ENCODE results near the gene FSTL4. TPM values are rescaled to one million over a fixed set of nuclear protein-coding genes. Genes with fewer than 3 reads are reported as not detected.

Gene FSTL4
- total RNA-seq, 1 donor from 2014 or later, result 59.8 TPM

DNA sequence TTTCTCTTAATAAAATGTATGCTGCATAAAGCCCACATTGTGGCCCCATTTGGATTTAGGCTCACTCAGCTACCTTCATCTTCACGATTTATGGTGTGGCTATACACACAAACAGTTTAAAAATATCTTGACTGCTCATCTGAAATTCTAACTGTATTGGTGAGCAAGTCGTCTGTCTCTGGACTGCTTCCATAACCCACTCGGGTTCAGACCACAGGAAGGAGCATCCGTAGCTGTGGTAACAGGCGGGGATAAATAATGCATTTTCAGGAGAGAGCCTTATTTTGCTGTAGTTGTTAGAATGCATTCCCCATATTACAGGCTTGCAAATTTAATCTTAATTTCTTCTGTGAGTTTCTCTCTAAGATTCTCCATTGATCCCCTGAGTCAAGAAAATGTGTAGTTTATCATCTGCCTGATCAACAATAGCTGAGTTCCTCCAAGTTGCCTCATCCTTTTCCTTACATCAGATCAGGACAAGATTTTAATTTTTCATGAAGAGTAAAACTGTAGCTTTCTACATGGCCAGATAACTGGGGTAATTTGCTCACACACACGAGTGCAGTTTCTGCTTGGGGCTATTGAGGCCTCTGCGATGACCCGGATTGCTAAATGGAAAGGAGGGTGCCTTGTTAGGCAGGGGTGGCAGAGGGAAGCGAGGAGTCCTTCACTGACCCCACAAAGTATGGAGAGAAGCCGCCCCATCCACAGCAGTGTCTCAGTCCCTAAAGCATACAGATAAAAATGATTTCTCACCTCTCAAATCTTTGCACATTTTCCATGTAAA is 133.9 kb downstream of the FSTL4 start:
- no peak for DNase-seq (ENCODE audit: low spot score)

DNA sequence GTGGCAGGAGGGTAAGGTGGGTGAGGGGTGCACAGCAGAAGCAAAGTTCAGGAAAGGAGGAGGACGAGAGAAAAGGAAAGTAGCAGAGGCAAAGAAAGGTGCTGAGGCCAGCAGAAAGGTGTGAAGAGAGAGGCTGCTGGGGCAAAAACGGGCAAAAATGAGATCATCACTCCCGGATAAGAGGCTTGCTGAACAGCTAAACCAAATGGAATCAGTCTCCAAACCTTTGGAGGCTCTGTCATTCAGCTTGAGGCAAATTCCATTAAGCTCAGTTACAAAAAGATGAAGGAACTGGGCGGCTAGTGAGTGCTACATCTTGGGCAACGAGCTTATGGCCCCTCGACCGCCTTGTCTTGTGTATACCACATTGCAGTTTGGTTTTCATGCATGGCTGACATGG is 136.4 kb downstream of the FSTL4 start:
- DNase-seq (ENCODE audit: low spot score), result no peak

DNA sequence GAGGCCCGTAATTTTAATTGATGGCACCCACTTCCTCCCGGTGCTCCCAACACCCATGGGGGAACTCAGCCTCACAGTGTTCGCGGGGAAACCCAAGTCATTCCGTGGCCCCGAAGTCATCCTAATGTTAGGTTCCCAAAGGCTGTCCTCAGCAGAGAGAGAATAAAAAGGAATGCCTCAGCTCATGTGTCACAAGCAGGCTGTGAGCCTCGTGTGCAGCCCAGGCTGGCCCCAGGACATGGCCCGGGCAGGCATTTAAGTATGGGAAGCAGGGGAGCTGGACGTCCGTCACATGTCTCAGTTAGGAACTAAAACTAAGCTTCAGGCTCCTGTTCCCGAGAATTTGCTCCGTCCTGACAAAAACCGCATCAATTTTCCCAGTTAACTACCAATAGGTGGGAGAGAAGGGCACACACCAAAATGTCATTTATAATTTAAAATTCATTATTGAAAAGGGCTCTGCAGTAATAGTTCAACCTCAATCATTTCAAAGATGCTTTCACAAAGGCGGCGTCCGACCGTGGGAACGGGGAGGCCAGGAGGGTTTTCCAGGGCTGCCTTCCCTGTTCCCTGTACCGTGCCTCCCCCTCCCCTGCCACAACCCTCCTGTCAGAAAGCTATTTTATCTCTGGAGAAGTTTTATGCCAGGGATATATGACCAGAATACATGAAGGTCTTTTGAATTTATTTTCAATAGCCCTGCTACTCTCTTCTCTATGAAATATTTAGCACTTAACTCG is 137.3 kb downstream of the FSTL4 start:
- DNase-seq (ENCODE audit: low spot score), result no peak

DNA sequence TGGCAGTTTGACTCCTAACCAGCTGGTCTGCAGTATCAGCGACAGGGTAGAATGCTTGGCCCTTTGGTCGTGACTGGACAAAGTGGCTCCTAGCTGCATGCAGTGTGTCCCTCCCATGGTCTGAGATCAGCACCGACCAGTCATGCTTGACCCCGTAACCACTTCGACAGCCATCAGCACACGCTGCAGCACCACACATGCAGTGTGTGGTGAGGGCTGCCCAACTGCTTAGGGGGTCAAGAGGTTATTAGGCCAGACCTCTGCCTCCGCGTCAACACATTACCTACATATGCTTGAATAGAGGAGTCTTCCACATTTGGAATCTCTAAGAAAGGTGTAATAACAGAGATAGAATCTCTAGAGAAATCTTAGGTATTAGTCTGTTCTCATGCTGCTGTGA is 139.1 kb downstream of the FSTL4 start:
- no peak for DNase-seq (ENCODE audit: low spot score)

DNA sequence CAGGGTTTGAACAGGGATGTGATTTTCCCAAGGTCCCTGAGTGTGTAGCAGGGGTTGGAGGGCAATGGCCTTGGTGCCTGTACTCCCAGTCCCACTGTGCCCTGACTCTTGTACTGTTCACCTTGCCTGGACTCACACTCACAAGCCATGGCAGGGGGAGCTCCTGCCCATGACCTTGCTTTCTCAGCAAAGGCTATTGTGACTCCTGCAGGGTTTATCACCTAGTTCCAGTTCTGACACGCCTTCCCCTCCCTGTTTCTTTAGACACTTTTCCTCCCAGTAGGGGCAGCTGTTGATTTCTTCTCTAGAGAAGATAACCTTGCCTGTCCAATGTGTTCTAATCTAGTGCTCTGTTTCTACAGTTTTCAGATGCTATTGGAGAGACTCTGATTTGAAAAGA is 139.5 kb downstream of the FSTL4 start:
- no peak for DNase-seq (ENCODE audit: low spot score)

DNA sequence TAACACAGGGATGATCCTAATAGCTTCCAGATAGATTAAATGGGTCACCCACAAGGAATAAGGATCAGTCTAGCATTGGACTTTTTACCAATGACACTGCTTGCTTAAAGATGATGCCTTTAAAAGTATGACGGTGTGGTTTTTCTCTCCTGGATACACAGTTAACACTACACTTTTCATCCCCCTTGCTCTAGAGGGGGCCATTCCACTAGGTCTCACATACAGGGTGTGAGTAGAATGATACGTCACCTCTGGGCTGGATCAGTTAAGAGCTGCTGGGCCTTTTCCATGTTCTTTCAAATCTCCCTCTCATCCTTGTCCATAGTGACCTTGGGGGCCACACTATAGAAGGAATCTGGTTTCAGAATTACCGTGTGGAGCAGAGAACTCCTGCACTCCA is 140.6 kb downstream of the FSTL4 start:
- no peak for DNase-seq (ENCODE audit: low spot score)

DNA sequence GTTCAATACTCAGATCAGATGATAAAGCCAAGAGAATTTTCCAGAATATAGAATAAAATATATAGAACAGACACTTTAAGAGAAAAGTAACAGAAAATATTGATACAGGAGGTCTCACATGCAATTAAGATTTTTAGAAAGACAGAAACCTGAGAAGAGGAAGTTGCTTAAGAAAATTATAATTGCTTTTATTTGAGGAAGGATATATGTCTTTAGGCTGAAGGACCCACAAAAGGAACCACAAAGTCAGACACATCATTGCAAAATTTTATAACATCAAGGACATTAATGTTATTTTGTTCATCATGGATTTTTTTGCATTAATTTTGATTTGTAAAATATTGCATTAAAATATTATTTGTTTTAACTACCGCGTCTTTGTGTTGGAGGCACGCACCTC is 141.5 kb downstream of the FSTL4 start:
- no peak for DNase-seq (ENCODE audit: low spot score)

DNA sequence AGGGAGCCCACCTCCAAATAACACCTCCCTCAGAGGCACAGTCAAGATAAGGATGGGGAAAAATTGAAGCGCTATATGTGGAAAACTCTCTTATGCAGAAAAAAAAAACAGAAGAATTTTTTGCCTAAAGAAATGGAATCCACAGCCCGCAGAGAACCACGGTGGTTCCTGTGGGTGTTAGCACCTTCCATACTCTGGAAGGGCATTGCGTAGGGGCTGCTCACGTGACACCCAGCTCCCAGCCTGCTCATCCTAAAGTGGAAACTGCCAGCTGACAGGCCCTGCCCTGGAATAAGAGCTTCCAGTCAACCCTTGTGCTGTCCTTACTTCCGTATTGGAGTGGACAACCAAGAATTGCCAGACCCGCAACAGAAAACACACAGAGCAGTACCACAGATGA is 142.5 kb downstream of the FSTL4 start:
- DNase-seq (ENCODE audit: low spot score), result no peak

DNA sequence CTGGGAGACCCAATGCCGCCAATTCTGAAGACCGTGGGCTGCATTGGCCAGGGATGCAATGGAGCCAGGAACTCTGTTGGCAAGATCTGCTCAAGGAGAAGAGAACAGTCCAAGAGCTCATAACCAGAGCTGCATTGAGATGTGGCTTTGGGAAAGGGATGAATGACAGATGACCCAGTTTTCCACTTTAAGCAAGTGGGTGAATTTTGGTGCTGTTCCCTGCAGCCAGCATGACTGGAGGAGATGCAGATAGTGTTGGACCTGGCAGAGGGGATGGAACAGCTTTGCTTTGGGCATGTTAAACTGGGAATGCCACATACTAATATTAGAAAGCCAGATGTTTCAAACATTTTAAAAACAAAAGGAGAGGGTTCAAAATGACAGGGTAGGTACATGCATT is 143.1 kb downstream of the FSTL4 start:
- no peak for DNase-seq (ENCODE audit: low spot score)

DNA sequence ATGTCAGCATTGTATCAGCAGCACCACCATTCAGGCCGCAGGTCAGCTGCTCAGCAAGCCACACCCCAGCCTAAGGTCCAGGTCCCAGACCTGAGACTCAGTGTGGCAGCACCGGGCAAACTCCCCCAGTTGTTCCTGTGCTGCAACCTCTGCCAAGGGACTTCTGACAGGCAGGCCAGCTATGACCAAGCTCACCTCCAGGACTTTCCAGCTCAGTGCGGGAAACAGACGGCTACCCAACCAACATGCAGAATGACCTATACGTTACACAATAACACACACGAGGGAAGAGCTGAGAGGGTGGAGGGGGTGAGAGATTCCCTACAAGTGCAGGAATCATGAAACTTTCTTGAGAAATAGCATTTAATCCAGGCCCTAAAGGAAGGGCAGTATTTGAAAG is 143.7 kb downstream of the FSTL4 start:
- no peak for DNase-seq (ENCODE audit: low spot score)

DNA sequence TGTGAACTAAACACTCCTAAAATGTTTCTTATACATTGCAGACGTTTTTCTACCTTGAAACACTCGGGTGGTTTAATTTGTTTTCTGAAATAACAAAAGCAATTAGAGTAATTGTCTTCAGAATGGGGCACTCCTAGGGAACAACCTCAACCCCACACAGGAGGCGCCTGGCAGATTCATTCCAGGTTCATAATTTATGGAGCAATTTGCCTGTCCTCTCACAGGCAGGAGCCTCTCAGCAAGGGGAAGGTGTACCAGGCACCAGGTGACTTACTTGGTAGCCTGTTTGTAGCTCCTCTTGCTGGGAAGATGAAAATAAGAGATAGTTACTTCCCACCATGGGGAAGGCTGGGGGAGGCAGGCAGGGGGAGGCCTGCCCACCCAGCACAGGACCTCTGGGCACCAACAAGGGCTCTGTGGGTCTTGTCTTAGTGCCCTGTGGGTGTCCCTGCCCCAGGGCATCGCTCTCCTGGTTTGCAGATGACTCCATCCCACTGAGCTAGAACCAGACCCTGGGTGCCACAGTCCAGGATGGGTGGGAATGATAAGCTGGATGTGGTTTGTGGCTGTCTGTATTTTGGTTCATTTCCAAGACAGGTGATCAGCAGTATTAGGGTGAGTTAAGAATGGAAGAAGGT is 144.4 kb downstream of the FSTL4 start:
- no peak for DNase-seq (ENCODE audit: low spot score)

DNA sequence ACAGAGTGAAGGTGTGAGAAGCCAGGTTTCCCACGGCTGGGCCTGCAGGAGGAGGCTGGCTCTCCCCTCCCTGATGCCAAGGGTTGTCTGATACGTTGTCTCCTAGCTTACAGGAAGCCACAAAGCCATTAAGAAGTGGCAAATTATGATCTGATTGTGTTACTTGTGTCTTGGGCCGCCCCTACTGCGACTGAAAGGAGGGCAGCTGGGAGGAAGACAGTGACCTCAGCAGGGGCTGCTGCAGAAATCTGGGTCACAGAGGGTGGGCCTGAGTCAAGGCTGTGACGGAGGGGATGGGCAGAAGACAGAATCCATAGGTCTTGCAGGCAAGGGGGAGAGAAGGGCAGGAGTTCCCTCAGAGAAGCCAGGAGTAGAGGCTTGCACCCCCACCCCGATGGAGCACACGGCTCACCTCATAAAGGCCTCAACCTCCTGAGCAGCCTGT is 145.0 kb downstream of the FSTL4 start:
- no peak for DNase-seq (ENCODE audit: low spot score)

DNA sequence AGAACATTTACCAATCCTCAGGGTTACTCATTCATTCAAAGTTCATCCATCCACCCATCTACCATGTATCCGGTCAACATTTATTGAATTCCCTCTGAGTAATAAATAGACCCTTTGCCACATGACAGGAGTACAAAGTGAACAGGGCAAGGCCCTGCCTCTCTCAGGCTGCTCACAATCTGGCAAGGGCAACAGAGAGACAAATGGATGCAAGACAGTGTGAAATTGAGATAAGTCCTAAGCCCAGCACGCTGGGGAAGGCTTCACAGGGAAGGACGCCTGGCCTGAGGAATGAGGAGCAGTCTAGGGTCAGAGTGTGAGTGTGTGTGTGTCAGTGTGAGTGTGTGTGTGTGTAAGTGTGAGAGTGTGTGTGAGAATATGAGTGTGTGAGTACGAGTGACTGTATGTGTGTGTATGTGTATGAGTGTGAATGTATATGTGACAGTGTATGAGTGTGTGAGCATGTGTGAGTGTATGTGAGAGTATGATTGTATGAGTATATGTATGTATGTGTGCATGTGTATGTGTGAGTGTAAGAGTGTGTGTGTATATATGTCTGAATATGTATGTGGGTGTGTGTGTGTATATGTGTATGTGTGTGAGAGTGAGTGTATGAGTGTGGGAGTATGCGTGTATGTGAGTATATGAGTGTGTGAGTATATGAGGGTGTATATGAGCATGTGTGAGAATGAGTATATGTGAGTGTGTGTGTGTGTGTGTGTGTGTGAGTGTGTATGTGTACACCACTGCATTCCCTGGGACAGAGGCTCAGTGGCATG is 145.6 kb downstream of the FSTL4 start:
- DNase-seq (ENCODE audit: low spot score), result no peak

DNA sequence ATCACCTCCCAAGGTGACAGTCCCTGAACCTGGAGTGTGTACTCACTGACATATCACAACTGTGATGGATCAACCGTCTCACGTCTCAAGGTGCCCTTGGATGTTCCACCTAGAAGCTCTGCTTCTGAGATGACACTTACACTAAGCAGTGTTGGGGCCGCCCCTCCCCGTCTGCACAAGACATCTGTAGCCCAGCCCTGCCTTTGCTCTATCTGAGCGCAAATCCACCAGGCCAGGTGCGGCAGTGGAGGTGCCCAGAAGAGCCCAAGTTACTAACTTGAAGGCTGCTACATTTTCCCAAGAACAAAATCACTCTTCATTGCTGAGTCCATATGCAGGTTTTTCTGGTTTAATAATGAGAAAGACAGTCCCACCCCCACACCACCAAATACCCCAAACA is 148.3 kb downstream of the FSTL4 start:
- DNase-seq (ENCODE audit: low spot score), result no peak

DNA sequence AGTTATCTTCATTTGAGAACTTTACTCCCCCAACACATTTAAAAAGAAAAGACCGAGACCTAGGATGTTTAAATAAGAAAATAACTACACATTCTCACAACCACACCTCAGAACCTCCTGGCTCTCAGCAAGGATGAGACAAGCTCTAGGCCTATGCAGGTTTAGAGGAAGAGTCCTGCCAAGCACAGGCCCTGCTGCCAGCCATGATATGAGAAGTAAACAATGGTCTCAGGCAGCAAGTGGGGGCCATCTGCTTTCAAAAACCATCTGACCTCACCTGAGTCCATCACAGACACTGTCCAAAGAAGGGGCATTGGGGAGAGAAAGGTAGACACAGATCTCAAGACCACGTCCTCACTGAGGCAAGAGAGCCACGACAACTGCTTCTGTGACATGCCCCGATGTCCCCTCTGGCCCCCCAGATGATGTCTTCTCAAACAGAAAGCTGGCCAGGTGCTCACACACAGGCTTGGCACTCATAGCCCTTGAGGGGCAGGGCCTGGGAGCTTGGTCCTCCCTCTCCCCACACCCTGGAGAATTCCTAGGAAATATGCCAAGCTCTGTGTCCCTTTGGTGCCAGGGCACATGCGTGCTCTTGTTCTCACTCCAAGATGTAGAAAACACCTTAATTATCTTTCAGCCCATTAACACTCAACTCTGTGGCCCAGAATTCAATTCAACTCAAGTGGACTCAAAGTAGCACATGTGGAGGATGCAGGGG is 150.4 kb downstream of the FSTL4 start:
- DNase-seq (ENCODE audit: low spot score), result no peak

DNA sequence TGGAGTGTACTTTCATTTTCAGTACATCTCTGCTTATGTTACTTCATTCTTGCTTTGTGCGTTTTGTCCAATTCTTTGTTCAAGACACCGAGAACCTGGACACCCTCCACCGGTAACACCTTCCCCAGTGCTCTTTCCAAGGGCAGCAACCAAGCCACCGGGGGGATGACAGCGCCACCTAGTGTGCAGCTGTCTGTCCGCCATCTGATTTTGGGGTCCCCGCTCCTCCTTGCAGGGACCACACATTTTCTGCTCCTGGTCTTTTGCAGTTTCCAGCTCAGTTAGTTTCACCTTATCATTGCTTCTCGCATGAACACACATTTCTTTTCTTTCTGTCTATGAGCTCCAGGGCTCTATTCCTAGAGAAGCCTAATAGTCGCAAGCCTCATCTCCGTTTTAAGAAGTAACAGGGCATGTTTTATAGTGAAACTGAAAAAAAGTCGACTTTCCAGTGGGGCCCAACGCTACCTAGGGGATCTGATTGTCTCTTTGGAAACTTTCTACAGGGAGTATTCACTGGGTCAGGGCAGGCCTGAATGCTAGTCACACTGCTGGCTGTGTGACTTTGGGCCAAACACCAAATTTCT is 152.1 kb downstream of the FSTL4 start:
- no peak for DNase-seq (ENCODE audit: low spot score)

DNA sequence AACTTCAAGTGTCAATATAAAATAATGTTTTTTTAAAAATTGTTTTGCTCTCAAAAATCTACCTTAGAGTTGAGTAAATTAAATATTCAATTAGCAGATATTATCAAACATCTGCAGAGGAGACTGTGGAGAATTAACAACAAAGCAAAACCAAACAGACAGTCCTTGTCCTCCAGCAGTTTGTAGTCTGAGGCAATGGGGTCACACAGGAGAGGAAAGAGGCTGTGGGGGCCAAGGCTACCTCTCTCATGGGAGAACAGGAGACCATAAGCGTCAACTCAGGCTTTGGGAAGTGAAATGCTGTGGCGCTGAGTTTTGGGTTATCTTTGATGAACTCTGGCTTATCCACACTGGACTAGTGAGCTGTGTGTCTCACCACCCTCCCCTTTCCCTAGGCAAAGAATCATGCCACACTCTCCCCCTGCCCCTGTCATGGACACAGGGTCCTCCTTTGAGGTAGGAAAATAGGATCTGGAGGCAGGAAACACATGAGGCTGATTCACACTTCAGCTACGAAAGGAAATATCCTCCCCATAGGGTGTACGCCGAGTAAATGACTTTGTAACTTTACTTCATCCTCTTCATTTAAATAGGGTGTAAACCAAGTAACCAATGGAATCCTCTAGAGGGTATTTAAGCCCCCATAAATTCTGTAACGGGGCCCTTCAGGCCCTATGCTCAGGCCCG is 152.7 kb downstream of the FSTL4 start:
- DNase-seq (ENCODE audit: low spot score), result no peak

DNA sequence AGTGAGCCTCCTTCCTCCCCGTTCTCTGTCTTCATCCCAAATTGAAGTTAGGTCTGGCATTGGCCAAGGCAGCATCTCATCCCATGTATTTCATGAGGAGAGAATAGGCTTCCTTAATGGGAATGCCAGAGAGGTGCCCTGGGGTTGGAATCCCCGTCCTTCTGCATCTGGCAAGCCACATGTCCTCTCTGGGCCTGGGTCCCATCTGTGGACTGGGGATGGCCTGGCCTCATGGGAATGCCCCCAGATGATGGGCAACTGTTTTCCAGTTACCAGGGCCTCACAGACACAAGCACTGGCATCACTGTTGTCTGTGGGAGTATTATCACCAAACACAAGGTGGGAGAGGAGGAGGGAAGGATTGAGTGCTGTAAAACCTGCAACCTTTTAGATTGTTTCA is 153.9 kb downstream of the FSTL4 start:
- DNase-seq (ENCODE audit: low spot score), result no peak

DNA sequence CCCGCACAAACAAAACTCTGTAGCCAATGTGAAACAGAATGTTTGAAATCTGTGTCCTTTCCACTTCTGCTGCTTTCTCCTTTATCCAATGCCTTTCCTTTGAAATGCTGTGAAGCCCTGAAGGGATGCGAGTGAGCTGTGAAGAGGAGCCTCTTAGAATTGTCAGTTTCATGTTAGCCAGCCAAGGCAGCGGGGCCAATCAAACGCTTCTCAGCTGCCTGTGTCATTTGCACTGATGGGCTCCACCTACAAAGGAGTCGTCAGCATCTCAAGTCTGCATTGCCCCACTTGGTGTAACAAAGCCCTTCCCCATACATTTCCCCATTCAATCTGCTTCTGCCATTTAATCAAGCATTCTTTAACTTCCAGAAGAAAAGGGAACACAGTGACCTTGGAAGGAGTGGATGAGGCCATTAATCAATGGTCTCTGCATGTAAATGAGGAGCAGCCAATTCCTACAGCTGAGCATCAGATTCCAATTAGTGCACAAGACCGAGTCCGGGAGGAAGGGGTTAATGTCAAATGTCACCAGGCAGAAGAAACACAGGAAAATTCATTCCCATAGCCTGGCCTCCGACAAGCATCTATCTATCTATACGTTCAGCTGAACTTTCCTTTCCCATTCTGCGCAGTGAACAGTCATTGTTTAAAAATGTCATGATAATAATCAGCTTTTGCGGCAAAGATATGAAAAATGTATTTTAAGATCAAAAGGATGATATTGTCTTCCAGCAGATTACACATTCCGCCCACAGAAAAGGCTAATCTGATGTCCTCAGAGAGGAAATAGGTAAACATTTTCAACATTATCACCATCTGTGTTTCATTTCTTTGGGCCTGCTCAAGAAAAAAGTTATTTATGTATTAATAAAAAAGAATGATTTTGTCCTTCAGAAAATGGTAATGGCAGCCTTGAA is 154.6 kb downstream of the FSTL4 start:
- DNase-seq (ENCODE audit: low spot score), result no peak

All from ureter (tissue), 1 donor.